ENCODE results near the gene ABTB2. TPM values are rescaled to one million over a fixed set of nuclear protein-coding genes. Genes with fewer than 3 reads are reported as not detected.

ABTB2 gene
- total and polyA plus RNA-seq, 10 of the 15 experiments (the other 5 are each of a cell fraction or from before 2014, with no cell fraction given): 0.13 to 2.1 (median 0.72) TPM

DNA sequence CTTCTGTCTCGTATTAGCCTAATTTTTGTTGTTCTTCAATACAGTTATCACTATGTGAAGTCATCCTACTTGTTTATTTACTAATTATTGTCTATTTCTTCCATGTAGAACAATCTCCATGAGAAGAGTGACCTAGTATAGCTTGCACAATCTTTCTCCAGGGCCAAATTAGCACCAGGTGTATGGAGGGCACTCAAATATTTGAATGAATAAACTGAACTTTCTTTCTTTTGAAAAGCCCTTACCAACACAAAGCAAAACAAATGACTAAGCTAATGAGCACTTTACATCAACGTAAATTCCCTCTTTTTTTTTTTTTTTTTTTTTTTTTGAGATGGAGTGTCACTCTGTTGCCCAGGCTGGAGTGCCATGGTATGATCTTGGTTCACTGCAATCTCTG is 34.2 kb downstream of the ABTB2 start:
- POLR2A ChIA-PET: interaction anchor here (0.5 to 0.9 kb wide), 3 partner anchors 11 to 323 kb away, joined by 3 to 5 read pairs (median 3); no protein-coding TSS in a partner anchor

More for the DNA sequence above, 34.2 kb downstream of the ABTB2 start:
- no peaks in the 10 kb centered on the region for H3K79me2 ChIP-seq (ENCODE audit: control insufficient read depth, insufficient read depth, low read length)
- ATAC-seq (no peak), DNase-seq (ENCODE audit: low read depth, low spot score) (no peak), FAIRE-seq (no peak)
- intact Hi-C loops (cut with micrococcal nuclease; ENCODE audit: unreplicated experiment) (no loop called here), in situ Hi-C loops (cut with MboI) (no loop called here)
- no peak overlapping the region for H3K4me3 ChIP-seq
- no peak overlapping the region for H2AFZ ChIP-seq (ENCODE audit: control insufficient read depth, low read depth, low read length)
- H3K9ac ChIP-seq (ENCODE audit: control insufficient read depth, insufficient read depth, low read length): no peak overlapping the region
- no peaks in the 10 kb centered on the region for H3K9me3 ChIP-seq (replicated peaks; ENCODE audit: control insufficient read depth, insufficient read depth, low read length)
- no peak overlapping the region for H3K27ac ChIP-seq (ENCODE audit: control insufficient read depth, insufficient read depth)
- WGBS (ENCODE audit: insufficient coverage, insufficient replicate concordance, low lambda C conversion rate, missing lambda C conversion rate): 8% methylated on average over 2 of the region's 2 CpGs
- no peak overlapping the region for H3K4me2 ChIP-seq (ENCODE audit: control insufficient read depth, insufficient read depth)
- SMC1A ChIA-PET (ENCODE audit: uncharacterized antibody, unreplicated experiment): interaction anchor here (1.0 to 1.2 kb wide), 3 partner anchors 11 to 31 kb away, joined by 3 to 4 read pairs (median 3); no protein-coding TSS in a partner anchor
- CTCF ChIA-PET: interaction anchor here (1.0 kb wide), 1 partner anchor 16 kb away, joined by 3 read pairs; no protein-coding TSS in a partner anchor
- TF ChIP-seq, protein P1, sequence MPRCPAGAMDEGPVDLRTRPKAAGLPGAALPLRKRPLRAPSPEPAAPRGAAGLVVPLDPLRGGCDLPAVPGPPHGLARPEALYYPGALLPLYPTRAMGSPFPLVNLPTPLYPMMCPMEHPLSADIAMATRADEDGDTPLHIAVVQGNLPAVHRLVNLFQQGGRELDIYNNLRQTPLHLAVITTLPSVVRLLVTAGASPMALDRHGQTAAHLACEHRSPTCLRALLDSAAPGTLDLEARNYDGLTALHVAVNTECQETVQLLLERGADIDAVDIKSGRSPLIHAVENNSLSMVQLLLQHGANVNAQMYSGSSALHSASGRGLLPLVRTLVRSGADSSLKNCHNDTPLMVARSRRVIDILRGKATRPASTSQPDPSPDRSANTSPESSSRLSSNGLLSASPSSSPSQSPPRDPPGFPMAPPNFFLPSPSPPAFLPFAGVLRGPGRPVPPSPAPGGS (IDR thresholded peaks at IDR 0.05; ENCODE audit: borderline replicate concordance, insufficient read depth, low read depth, low read length, poor library complexity, severe bottlenecking): no peak
- TF ChIP-seq, protein P2, sequence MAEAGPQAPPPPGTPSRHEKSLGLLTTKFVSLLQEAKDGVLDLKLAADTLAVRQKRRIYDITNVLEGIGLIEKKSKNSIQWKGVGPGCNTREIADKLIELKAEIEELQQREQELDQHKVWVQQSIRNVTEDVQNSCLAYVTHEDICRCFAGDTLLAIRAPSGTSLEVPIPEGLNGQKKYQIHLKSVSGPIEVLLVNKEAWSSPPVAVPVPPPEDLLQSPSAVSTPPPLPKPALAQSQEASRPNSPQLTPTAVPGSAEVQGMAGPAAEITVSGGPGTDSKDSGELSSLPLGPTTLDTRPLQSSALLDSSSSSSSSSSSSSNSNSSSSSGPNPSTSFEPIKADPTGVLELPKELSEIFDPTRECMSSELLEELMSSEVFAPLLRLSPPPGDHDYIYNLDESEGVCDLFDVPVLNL (IDR thresholded peaks at IDR 0.05; ENCODE audit: low read depth, low read length): no peak
- RAD21 ChIA-PET (ENCODE audit: unreplicated experiment): interaction anchor here (1.3 kb wide), 1 partner anchor 149 kb away, joined by 4 read pairs; no protein-coding TSS in a partner anchor
- H3K4me1 ChIP-seq (ENCODE audit: control insufficient read depth, insufficient read depth, low read length): no peaks in the 10 kb centered on the region
- H3K36me3 ChIP-seq (ENCODE audit: control insufficient read depth in 2 of 2, insufficient read depth in 2 of 2, low read length in 1 of 2): no peaks in the 10 kb centered on the region
- no TSS peak for BruUV-seq (replicated peaks)
- no peaks in the 10 kb centered on the region for H4K20me1 ChIP-seq (ENCODE audit: control insufficient read depth, insufficient read depth)
- H3K27me3 ChIP-seq (replicated peaks in 1 of 2; ENCODE audit: control insufficient read depth in 2 of 2, insufficient read depth in 2 of 2, low read length in 1 of 2): no peaks in the 10 kb centered on the region
